Measurements from ENCODE around the gene CNKSR1.

Gene CNKSR1

DNA sequence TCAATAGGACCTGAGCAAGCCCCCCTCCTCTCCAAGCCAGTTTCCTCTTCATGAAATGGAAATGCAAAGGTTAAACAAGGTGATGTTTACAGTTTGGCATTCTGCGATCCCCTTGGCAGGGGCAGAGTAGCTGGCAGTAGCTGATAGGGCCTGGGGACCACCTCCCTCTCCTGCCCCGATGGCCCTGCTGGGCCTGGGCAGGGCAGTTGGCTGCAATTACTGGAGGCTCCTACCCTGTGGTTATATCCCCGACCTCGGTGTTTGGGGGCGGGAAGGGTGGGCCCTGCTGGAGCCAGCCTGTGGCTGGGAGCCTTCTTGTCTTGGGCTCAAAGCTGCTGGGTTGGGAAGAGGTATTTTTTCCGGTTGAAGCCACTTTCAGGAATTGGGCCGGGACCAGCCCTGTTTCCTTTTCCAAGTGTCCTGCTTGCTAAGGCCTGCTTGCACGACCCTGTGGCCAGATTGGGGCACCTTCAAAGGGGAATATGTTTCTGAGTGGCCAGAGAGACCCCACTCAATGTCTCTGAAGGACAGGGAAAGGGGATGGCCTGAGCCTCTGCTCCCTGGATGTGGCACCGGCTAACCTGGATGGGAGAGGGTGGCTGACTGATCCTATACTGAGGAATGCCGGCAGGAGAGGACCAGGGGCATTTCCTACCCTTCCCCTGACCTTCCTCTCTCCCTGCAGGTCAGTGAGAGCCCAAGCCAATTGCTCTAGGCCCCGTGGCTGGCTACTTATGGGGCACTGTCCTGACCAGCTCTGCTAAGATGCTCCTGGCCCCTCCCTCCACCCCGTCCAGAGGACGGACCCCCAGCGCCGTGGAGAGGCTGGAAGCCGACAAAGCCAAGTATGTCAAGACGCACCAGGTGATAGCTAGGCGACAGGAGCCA is 16.5 kb upstream of the CNKSR1 start:
- in situ Hi-C loops (cut with MboI; ENCODE audit: low sequenced_read_pairs): no loop called here

DNA sequence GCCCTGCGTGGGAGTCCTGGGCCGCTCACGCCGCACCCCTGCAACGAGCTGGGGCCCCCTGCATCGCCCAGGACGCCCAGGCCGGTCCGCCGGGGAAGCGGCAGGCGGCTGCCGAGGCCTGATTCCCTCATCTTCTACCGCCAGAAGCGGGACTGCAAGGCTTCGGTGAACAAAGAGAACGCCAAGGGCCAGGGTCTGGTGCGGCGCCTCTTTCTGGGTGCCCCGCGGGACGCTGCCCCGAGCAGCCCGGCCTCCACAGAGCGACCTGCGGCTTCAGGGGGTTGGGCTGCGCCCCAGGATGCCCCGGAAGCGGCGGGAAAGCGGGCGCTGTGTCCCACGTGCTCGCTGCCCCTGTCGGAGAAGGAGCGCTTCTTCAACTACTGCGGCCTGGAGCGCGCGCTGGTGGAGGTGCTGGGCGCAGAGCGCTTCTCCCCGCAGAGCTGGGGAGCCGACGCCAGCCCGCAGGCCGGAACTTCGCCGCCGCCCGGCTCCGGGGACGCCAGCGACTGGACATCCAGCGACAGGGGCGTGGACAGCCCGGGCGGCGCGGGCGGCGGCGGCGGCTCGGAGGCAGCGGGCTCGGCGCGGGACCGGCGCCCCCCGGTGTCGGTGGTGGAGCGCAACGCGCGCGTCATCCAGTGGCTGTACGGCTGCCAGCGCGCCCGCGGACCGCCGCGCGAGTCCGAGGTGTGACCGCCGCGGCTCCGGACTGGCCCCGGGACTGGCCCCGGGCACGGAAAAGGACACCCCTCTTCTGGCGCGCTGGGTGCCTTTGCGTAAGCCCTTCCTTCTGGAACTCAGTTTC is 15.7 kb upstream of the CNKSR1 start:
- in situ Hi-C loops (cut with MboI; ENCODE audit: low sequenced_read_pairs): no loop called here

DNA sequence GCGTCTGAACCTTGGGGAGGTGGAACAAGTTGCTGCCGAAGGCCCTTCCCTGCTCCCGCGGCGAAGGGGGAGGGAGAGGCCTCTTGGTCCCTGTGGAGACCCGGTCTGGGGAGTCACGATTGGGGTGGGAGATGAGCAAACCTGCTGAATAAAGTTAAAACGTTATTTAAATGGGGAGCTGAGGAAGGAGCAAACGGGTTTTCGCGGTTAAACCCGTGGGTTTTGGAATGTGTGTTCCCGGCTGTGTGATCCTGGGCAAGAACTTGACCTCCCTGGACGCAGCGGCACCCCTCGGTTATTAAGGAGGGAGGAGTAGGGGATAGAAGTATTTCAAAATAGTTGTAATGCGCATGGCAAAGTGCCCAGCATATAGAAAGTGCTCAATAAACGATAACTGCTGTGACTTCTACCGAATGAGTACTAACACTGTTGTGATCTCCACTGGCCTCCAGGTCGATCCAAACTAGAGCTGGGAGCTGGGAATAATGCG is 15.0 kb upstream of the CNKSR1 start:
- in situ Hi-C loops (cut with MboI; ENCODE audit: low sequenced_read_pairs): no loop called here

DNA sequence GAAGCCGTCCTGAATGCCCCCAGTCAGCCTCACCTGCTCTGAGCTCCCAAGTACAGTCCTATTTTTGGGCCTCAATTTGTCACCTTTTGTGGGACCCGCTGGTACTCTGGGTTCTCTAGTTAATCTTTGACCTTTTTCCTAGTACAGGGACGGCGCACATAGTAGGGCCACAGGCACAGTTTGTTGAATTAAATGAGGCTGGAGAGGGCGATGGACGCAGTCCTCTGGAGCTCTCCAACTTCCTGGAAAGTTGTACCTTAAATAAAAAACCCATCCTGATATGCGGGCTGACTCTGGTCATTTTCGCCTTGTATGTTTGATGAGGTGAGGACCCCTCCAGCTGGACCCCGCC is 13.6 kb upstream of the CNKSR1 start:
- in situ Hi-C loops (cut with MboI; ENCODE audit: low sequenced_read_pairs): no loop called here

DNA sequence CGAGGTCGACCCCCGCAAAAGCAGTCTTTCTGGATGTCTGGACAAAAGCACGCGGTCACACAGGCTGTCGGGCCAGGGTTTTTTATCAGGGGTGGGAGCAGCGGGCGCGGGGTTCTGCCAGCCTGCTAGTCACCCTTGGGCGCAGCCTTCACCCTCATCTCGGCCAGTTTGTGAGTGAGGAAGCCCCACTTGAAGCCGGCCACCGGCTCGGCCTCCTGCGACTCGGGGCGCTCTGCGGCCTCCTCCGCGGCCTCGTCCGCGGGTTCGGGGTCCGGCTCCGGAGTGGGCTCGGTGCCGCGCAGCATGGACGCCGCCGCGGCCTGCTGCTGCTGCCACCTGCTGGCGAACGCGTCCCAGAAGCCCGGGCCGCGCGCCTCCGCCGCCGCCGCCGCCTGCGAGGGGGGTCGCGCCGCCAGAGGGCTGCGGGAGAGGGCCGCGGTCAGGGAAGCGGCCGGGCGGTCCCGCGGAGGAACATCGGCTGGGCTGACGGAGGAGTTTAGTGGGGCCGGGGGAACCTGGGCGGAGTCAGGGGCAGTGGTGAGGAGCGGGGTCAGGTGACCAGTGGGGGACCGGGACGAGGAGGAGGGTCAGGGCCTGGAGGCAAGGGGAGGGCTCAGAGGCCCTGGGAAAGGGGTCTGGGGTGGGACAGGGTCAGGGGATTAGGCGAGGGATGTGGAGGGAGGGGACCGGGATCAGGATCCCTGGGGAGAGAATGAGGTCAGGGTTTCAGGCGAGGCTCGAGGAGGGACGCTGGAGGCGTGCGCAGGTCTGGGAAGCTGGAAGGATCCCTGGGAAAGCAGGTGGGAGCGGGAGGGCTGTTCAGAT is 13.0 kb upstream of the CNKSR1 start:
- in situ Hi-C loops (cut with MboI; ENCODE audit: low sequenced_read_pairs): no loop called here

DNA sequence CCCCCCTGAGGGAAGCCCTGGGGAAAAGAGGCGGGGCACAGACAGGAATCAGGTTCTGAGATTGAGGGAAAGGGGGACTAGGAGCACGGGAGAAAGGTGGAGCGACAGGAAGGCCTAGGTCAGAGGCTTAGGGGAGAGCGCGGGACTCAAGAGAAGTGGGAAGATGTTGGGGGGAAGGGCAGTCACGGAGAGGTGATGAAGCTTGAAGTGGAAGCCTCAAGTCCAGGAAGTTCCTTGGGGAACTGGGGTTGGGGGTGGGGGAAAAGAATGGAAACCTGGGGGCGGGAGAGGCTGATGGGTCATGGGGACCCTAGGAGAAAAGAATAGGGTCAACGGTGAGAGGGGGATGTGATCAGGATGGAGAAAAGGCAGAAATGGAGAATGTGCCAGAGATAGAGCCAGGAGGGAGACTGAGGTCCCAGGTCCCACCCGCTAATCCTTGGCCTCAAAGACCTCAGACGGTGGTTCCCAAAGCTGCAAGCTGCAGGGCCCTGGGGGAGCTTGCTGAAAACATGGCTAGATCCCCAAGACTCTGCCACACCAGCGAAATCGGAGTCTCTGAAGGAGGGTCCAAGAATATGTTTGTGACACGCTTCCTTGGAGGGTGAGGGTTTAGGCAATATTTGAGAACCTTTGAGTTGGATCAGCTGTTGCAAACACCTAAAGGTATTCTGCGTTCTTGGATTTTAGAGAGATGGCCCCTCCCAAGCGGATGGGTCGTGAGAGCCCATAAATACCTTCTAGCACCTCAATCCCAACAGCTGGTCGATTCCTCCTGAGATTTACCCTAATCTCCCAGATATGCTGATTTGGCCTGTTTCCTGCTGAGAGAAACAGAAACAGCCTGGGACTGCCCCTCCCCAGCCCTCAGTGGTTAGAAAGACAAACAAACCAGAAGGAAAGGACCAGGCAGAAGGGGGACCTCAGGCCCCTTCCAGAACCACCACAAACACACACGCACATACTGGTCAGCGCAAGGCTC is 12.1 kb upstream of the CNKSR1 start:
- in situ Hi-C loops (cut with MboI; ENCODE audit: low sequenced_read_pairs): no loop called here

DNA sequence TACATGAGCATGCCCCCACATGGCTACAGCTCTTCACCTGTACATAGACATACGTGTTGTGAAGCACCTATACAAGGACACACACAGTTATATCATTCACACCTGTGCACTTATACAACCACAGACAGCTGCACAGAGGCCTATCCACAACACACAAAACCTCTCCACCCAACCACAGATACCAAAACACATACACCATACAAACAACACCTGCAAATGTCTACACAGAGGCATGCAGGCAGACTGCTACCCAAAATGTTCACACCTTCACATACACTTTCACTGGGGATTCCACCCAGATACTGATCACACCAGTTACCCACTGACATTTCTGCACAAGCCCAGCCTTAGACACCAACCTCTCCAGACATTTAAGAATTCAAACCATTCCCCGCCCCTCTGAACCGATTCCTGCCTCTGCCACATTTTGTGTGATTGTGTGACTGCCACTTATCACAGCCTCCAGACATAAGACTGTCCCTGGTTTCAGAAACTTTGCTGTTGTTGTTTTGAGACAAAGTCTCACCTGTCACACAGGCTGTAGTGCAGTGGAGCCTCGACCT is 10.5 kb upstream of the CNKSR1 start:
- in situ Hi-C loops (cut with MboI; ENCODE audit: low sequenced_read_pairs): no loop called here

DNA sequence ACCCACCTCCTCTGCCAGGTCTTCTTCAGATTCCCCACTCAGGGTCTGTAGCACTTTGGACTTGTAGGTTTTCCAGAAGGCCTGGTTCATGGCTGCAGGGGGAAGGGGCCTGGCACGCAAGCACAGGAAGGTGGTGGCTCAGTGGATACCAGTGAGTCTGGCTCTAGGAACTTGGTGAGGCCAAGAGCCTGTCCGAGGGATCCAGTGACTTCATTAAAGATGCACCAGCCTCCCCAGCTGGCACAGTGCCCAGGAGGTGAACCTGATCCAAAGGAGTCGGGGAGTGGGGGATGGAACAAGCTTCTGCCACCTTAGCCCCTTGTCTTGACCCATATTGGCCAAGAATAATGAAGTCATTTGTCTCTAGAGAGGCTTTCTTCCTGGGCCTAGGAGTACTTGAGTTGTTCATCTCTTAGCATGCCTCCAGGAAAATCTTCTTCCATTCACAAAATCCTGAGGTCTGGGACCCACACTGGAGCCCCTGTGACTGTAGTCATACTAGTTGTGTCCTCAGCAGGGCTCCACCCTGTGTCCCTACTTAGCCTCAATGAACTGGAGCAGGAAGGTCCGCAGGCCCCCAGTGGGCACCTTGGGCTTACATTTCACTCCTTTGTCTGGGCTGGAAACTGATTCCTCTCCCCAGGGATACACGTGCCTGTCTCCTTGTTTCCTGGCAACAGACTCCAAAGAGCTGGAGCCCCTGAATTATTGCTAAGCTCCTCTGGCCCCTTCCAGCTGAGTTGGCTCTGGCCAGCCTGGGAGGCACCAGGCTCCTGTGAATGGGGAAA is 8.7 kb upstream of the CNKSR1 start, which contains the start of gene C1orf232:
Gene C1orf232 (minus strand): TSS at position 554 of the 788 bp plus-strand sequence. CDS start 464 bp downstream, at position 90.
- in situ Hi-C loops (cut with MboI; ENCODE audit: low sequenced_read_pairs): no loop called here

DNA sequence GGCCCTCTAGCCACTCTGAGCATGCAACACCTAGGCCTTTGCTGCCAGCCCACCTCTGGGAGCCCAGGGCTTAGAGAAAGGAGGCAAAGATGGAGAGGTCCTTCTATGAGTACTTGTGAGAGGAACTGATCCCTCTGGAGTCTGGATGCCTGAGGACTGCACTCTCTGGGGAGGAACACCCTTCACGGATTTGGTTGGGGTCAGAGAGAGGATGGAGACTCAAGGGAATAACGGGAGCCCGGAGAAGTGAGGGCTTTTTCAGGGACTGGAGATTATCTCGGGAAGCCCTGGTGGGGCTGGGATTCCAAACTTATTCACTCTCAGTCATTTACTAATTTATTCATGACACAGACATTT is 8.1 kb upstream of the CNKSR1 start:
- in situ Hi-C loops (cut with MboI; ENCODE audit: low sequenced_read_pairs): no loop called here

DNA sequence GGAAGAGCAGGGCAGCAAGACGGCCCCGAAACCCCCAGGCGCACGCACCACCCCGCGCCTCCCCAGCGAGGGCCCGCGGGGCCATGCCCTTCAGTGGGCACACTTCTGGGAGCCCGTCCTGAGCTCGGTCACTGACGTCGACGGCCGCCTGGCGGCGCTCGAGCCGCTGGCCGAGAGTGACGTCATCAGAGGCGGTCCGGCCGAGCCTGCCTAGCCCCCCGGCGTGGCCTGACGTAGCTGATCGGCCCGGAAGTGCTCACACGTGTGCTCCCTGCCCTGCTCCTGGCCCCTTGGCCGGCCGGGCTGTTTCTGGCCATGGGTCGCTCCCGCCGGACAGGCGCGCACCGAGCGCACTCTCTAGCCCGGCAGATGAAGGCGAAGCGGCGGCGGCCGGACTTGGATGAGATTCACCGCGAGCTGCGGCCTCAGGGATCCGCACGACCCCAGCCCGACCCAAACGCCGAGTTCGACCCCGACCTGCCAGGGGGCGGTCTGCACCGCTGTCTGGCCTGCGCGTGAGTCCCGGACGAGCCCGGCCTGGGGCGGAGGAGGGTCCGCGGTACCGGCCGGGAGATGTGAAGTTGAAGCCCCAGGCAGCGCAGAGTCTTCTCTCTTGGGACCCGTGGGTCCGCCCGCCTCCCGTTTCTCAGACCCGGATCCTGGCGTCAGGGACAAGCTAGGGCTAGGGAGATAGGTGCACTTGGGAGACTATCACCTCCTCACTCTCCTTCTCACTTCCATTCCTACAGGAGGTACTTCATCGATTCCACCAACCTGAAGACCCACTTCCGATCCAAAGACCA is 7.4 kb upstream of the CNKSR1 start, which contains the start of gene ZNF593:
Gene ZNF593 (plus strand): TSS at position 240 of the 803 bp plus-strand sequence. CDS start 76 bp downstream, at position 316.
- in situ Hi-C loops (cut with MboI; ENCODE audit: low sequenced_read_pairs): no loop called here

DNA sequence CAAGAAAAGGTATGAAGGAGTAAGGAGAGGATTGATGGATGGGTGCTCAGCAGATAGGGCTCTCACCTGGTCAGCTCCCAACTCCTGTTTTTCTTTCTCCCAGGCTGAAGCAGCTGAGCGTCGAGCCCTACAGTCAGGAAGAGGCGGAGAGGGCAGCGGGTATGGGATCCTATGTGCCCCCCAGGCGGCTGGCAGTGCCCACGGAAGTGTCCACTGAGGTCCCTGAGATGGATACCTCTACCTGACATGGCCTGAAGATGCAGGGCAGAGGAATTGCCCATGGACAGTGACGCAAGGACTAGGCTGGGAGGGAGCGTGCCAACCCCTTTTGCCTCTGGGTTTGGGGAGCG is 6.8 kb upstream of the CNKSR1 start:
- in situ Hi-C loops (cut with MboI; ENCODE audit: low sequenced_read_pairs): no loop called here

DNA sequence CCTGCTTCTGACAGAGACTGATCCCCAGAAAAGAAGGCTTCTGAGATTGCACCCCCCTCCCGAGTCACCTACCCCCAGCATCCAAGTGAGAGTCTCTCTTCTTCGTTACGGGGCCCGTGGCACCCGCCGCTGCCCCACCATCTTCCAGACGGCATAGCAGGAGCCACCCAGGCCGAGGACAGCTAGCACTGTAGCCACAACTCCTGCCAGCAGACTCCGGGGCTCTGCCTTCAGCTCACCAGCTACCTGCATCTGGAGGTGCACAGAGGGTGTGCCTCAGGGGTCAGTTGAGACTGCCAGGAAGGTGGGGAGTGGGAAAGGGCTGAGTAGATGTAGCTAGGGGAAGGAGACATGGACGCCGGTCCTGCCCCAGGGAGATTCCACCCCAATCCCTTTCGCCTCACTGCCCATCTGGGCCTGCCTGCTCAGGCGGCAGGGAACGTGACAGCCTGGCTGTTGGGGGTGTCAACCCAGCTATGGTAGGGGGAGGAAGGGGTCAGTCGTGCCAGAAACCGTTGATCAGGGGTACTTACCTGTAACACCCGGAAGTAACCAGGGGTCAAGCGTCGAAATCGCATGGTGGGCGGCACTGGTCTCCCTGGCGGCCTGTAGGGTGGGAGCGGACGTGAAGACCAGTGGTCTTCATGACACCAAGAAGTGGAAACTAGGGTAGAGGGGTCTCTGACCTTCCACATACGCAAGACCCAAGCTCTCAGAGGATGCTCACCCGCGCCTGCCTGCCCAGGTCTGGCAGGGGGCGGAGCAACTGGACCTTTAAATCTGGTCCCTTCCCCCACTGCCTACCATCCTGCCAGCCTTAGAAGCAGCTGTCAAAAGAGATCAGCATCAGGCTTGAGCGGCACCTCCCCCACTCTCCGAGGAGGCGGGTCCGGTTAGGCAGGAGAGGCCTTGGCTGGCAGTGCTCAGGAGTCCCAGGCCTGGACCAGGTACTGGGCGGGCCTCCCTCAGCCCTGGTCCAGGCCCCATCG is 5.9 kb upstream of the CNKSR1 start, which contains the start of gene ZNF593OS:
Gene ZNF593OS (minus strand): TSS at position 749 of the 989 bp plus-strand sequence. CDS start 171 bp downstream, at position 578.
- in situ Hi-C loops (cut with MboI; ENCODE audit: low sequenced_read_pairs): no loop called here

DNA sequence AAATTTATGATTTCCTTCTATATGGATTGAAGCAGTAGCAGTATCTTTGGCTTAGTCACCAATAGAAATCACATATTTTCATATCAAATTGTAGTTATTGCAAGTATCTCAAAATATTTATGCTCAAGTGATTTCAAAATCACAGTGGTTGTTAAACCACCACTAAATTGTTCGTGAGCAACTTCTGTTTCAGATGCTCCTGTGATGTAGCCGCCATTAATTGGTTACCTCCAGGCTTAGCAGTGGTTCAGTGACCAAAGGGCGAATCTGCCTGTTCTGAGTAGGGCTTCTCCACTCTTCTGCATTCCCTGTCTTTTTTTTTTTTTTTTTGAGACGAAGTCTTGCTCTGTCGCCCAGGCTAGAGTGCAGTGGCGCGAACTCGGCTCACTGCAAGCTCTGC is 1.9 kb upstream of the CNKSR1 start:
- in situ Hi-C loops (cut with MboI; ENCODE audit: low sequenced_read_pairs): no loop called here

DNA sequence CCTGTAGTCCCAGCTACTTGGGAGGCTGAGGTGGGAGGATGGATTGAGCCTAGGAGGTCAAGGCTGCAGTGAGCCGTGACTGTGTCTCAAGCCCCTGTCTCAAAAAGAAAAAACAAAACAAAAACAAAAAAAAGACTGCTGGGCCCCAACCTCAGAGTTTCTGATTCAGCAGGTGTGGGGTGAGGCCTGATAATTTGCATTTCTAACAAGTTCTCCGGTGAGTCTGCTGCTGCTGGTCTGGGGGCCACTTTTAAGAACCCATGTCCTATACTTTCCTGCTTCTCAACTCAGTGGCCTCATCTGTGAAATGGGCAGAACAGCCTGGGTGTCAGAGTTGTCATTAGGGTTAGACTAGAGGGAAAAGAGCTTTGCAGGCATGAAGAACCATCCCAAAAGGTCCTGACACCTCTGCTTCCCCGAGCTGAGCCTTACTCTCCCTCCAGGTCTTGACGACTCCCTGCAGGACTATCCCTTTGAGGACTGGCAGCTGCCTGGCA is 2.8 kb downstream of the CNKSR1 start:
- in situ Hi-C loops (cut with MboI; ENCODE audit: low sequenced_read_pairs): no loop called here

DNA sequence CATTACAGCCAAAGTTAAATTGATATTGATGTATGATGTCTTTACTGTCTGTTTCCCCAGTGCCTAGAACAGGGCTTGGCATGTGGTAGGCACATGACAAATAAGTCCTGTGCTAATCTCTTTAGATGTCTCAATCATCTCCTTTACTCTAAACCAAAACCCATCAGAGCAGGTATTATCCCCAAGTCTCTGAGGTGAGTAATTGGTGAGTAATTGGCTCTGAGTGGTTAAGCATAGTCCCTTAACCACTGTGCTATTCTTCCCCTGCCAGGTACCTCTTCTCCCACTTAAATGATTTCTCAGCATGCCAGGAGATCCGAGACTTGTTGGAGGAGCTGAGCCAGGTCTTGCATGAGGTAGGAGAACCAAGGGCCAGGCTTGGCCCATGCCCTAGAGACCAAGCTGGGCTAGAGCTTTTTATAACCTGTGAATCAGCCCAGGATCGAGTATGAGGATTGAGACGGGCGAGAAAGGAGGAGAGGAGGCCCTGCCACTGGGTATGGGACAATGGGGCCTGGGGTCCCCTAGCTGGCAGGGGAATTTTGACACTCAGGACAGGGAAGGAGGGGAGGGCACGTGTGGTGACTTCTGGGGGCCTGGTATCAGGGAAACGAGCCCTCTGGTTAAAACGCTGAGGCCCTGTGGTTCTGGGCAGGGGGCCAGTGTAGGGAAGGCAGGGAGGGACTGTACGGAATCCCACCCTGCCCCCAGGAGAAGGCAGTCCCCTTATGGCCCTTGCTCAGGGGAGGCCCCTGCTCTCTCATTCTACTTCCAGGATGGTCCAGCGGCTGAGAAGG is 4.5 kb downstream of the CNKSR1 start:
- in situ Hi-C loops (cut with MboI; ENCODE audit: low sequenced_read_pairs): no loop called here

DNA sequence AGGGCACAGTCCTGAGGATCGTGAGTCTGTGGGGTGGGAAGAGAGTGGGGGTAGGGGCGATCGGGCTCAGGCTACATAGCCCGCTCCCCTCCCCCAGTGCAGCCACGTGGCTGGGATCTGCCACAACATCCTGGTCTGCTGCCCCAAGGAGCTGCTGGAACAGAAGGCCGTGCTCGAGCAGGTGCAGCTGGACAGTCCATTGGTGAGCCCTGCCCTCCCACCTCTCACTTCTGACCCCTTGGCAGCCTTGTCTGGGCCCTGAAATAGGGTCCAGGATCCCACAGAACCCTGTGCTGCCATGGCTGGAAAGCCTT is 5.0 kb downstream of the CNKSR1 start:
- in situ Hi-C loops (cut with MboI; ENCODE audit: low sequenced_read_pairs): no loop called here

Measured in HL-60/S4 treated with phorbol 12-myristate 13-acetate at 8.2 ng/mL for 4 days and 3 days (cell line).